ENCODE measurements around the gene ARRB1. TPM values are rescaled to one million over a fixed set of nuclear protein-coding genes. Genes with fewer than 3 reads are reported as not detected.

ARRB1 gene
- total RNA-seq, 1 donor from 2014 or later = 53.8 TPM

DNA sequence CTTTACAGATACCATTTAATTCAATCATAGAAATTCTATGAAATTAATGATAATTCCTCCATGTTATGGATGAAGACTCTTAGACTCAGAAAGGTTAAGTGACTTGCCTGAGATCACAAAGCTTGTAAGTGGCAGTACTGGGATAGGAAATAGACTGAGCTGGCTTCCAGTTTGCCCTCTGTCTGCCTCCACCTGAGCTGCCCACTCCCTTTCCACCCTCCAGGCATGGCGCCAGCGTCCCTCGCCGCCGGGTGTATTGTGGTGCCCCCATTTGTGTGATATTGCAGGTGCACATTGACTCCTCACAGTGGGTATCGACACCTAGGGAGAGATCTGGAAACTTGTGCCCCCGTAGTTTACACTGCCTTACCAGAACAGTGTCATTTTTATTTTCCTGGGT, 38.5 kb upstream of the ARRB1 start:
- Mint-ChIP-seq H3K27me3 (ENCODE audit: low read depth) (peaks cover 14% of the 10 kb centered on the region), H3K9me3 (no peaks in the 10 kb centered on the region), H3K4me1 (peaks cover 3% of the 10 kb centered on the region)

DNA sequence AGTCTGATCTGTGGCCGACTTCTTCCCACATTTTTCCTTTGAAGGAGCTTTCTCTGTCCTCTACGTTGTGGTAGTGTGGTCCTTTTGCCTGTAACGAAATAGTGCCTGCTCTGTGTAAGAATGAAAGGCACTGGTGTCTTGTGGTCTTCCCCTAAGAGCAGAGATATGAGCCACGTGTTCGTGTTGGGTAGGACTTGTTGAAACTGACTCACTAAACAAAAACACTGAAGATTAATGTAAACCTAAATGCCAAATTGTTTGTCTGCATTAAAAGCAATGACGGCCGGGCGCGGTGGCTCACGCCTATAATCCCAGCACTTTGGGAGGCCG, 37.8 kb upstream of the ARRB1 start:
- TF ChIP-seq, protein P1, sequence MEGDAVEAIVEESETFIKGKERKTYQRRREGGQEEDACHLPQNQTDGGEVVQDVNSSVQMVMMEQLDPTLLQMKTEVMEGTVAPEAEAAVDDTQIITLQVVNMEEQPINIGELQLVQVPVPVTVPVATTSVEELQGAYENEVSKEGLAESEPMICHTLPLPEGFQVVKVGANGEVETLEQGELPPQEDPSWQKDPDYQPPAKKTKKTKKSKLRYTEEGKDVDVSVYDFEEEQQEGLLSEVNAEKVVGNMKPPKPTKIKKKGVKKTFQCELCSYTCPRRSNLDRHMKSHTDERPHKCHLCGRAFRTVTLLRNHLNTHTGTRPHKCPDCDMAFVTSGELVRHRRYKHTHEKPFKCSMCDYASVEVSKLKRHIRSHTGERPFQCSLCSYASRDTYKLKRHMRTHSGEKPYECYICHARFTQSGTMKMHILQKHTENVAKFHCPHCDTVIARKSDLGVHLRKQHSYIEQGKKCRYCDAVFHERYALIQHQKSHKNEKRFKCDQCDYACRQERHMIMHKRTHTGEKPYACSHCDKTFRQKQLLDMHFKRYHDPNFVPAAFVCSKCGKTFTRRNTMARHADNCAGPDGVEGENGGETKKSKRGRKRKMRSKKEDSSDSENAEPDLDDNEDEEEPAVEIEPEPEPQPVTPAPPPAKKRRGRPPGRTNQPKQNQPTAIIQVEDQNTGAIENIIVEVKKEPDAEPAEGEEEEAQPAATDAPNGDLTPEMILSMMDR (conservative IDR thresholded peaks at IDR 0.05) = no peak
- Mint-ChIP-seq H3K4me3 (no peak overlapping the region), H3K27ac (ENCODE audit: unreplicated experiment) (no peak overlapping the region), H3K9me3 (no peaks in the 10 kb centered on the region), H3K36me3 (ENCODE audit: low read depth) (no peaks in the 10 kb centered on the region), H3K27me3 (ENCODE audit: low read depth) (peaks cover 14% of the 10 kb centered on the region), H3K4me1 (peaks cover 3% of the 10 kb centered on the region)
- no peak for DNase-seq (ENCODE audit: low read depth, low spot score)

More for the DNA sequence above, 38.5 kb upstream of the ARRB1 start:
- TF ChIP-seq, protein P1 (conservative IDR thresholded peaks at IDR 0.05) = no peak
- Mint-ChIP-seq H3K36me3 (ENCODE audit: low read depth) (no peaks in the 10 kb centered on the region), H3K27ac (ENCODE audit: unreplicated experiment) (no peak overlapping the region), H3K4me3 (no peak overlapping the region)
- DNase-seq (ENCODE audit: low read depth, low spot score) = no peak

DNA sequence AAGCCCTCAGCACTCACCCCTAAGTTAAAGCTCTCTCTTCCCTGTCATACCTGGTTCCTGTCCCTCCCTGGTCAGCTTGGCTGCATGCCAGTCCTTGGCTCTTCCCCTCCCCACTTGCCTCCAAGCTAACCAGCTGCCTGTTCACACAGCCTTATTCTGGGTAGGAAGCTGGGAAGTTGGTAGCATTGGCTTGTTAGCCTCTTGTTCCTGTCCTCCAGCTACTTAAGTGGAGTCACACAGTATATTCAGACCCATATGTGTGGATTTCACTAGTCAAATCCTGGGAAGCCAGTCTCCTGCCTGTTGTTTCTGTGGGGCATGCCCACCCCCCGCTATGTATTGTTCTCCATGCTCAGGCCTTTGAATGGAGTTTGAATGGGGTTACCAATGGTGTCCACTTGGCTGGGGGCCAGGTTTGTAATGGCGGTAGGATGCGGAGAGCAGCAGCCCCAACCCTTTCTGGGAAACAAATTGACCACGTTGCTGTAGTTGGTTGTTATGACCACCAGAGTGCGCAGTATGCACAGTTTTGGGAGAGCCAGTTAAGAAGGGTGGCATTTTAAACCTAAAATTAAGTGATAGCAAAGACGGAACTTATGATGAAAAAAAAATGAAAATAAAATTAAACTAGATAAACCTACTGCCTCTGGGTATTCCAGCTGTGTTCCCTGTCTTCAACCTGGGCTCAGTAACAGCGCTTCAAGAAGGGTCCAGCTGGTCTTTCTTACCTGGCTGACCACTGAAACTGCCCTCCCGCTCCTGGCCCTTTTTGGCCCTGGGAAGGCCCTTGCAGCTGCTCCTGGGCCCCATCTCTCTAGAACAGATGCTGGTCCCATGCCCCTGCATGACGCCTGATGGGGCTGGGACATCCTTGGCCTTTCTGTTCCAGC, 37.2 kb upstream of the ARRB1 start:
- H3K9me3 Mint-ChIP-seq = no peaks in the 10 kb centered on the region
- no peak overlapping the region for H3K4me3 Mint-ChIP-seq
- peak; percentile 58 for DNase-seq (ENCODE audit: low read depth, low spot score)
- H3K36me3 Mint-ChIP-seq (ENCODE audit: low read depth) = no peaks in the 10 kb centered on the region
- no peak overlapping the region for H3K27ac Mint-ChIP-seq (ENCODE audit: unreplicated experiment)
- TF ChIP-seq, protein P1 (conservative IDR thresholded peaks at IDR 0.05) = peak; percentile 86
- peaks cover 3% of the 10 kb centered on the region for H3K4me1 Mint-ChIP-seq
- H3K27me3 Mint-ChIP-seq (ENCODE audit: low read depth) = peaks cover 14% of the 10 kb centered on the region

DNA sequence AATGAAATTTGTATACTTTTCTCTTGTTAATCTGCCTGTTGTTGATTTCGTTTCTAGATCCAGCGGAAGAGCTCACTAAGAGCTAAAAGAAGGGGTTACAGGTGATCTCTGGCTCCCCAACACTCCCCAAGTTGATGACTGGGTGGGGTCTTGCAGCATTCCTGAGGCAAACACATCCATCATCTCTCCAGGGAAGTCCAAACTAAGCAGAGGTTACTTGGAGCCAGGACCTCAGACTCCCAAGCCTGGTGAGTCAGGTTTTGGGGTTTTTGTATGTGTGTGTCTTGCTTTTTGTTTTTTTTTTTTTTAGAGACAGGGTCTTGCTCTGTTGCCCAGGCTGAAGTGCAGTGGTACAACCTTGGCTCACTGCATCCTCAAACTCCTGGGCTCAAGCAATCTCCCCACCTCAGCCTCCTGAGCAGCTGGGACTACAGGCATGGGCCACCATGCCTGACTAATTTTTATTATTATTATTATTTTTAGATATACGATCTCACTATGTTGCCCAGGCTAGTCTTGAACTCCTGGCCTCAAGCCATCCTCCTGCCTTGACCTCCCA, 36.4 kb upstream of the ARRB1 start:
- peaks cover 14% of the 10 kb centered on the region for H3K27me3 Mint-ChIP-seq (ENCODE audit: low read depth)
- H3K4me3 Mint-ChIP-seq = no peak overlapping the region
- no peaks in the 10 kb centered on the region for H3K9me3 Mint-ChIP-seq
- TF ChIP-seq, protein P1 (conservative IDR thresholded peaks at IDR 0.05) = no peak
- no peaks in the 10 kb centered on the region for H3K36me3 Mint-ChIP-seq (ENCODE audit: low read depth)
- H3K4me1 Mint-ChIP-seq = peaks cover 9% of the 10 kb centered on the region
- DNase-seq (ENCODE audit: low read depth, low spot score) = no peak
- H3K27ac Mint-ChIP-seq (ENCODE audit: unreplicated experiment) = no peak overlapping the region

DNA sequence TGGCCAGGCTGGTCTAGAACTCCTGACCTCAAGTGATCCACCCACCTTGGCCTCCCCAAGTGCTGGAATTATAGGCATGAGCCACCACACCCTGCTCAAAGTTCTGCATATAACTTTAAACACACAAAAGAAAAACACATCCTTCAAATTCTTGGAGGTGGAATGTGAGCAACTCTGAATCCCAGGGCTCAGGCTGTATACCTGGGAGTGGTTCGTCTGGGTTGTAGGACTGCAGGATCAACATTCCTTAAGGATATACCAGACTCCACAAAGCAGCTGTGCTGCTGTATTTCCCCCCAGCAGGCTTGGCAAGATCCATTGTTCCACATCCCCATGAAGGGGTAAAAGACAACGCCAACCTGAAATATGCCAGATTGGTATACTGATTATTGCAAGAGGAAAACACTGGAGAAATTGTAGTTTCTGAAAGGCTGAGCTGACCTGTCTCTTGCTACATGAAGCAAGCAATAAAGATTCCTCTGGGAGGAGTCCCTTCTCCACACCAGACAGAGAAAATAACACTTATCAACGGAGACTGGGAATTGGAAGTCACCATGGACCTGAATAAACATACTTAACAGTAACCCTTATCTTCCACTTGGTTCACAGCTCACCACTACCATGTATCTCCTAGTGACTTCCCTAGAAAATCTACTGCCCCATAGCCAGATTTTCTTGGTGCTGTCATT, 35.6 kb upstream of the ARRB1 start:
- TF ChIP-seq, protein P1 (conservative IDR thresholded peaks at IDR 0.05) = no peak
- Mint-ChIP-seq H3K4me1 (peaks cover 9% of the 10 kb centered on the region), H3K4me3 (no peak overlapping the region), H3K27ac (ENCODE audit: unreplicated experiment) (no peak overlapping the region), H3K27me3 (ENCODE audit: low read depth) (peaks cover 14% of the 10 kb centered on the region), H3K36me3 (ENCODE audit: low read depth) (no peaks in the 10 kb centered on the region), H3K9me3 (no peaks in the 10 kb centered on the region)
- DNase-seq (ENCODE audit: low read depth, low spot score) = no peak
